GM12878 (cell line): ENCODE data around the gene COG2. TPM values are rescaled to one million over a fixed set of nuclear protein-coding genes. Genes with fewer than 3 reads are reported as not detected.

Experiments used
- ATAC-seq: fragments of 200-7000 bp; cut with Tn5 transposase; 3 replicates; pipeline ENCODE4 v1.9.1; 2020; ENCODE audit warnings: mild to moderate bottlenecking, moderate library complexity
- BruUV-seq: library from RNA; stranded (reverse); fragments of 400-500 nt; replicated peaks from 2 replicates; lab custom pipeline; 2021; lab: Mats Ljungman, UMichigan
- CTCF ChIA-PET: fragments of 300-600 bp; sonication (Branson Sonifier 250); formaldehyde crosslinking; extraction: SDS; loops from one replicate; lab custom pipeline; 2021; ENCODE audit warnings: inconsistent platforms; lab: Yijun Ruan, JAX
- POLR2A ChIA-PET: fragments of 350-600 bp; formaldehyde crosslinking; extraction: SDS; loops from one replicate; lab custom pipeline; 2021; ENCODE audit warnings: inconsistent platforms; lab: Charles Lee
- RAD21 ChIA-PET: fragments of 300-600 bp; sonication (Branson Sonifier 250); formaldehyde crosslinking; loops from one replicate; lab custom pipeline; 2023; ENCODE audit warnings: antibody characterized with exemption; ENCODE audit not compliant: unreplicated experiment; lab: Charles Lee
- SMC1A ChIA-PET: fragments of 300-600 bp; sonication (Branson Sonifier 250); formaldehyde crosslinking; loops from one replicate; lab custom pipeline; 2023; ENCODE audit not compliant: unreplicated experiment, uncharacterized antibody; lab: Charles Lee
- DNase-seq: peaks from one replicate; pipeline ENCODE4 v3.0.0-alpha.2; 2011; ENCODE audit warnings: low read depth, low spot score
- FAIRE-seq: peaks from 3 replicates; lab custom pipeline; 2011; peaks lifted over from hg19 to GRCh38; lab: Jason Lieb, UNC
- H2AFZ ChIP-seq: 2 replicates; pipeline ENCODE4 v1.6.0; 2011; ENCODE audit warnings: low read depth, low read length, control low read depth; ENCODE audit not compliant: control insufficient read depth
- H3K27ac ChIP-seq: 2 replicates; pipeline ENCODE4 v1.5.1; 2011; ENCODE audit warnings: control low read depth; ENCODE audit not compliant: control insufficient read depth, insufficient read depth
- H3K27me3 ChIP-seq, 2 experiments: replicated peaks in 1 of 2; 2 replicates each; pipeline versions ENCODE4 v1.6.0 to v1.6.1; 2011; ENCODE audit warnings: low read length in 1 of 2; ENCODE audit not compliant: control insufficient read depth in 2 of 2, insufficient read depth in 2 of 2
- H3K36me3 ChIP-seq, 2 experiments: 2 replicates each; pipeline ENCODE4 v1.5.1; 2011; ENCODE audit warnings: low read length in 1 of 2; ENCODE audit not compliant: control insufficient read depth in 2 of 2, insufficient read depth in 2 of 2
- H3K4me1 ChIP-seq: 2 replicates; pipeline ENCODE4 v1.6.1; 2011; ENCODE audit warnings: mild to moderate bottlenecking, low read length, moderate library complexity, mixed read lengths; ENCODE audit not compliant: control insufficient read depth, insufficient read depth
- H3K4me2 ChIP-seq: 2 replicates; pipeline ENCODE4 v1.6.0; 2011; ENCODE audit warnings: control low read depth; ENCODE audit not compliant: control insufficient read depth, insufficient read depth
- H3K4me3 ChIP-seq: fragments of 200-600 bp; sonication (generic); 2 replicates; pipeline ENCODE4 v1.5.1; 2016
- H3K79me2 ChIP-seq: 2 replicates; pipeline ENCODE4 v1.6.0; 2011; ENCODE audit warnings: low read length; ENCODE audit not compliant: control insufficient read depth, insufficient read depth
- H3K9ac ChIP-seq: 2 replicates; pipeline ENCODE4 v1.8.0; 2011; ENCODE audit warnings: low read length, control low read depth, mixed read lengths; ENCODE audit not compliant: control insufficient read depth, insufficient read depth
- H3K9me3 ChIP-seq: replicated peaks from 3 replicates; pipeline ENCODE4 v1.5.1; 2011; ENCODE audit warnings: mild to moderate bottlenecking, low read length; ENCODE audit not compliant: control insufficient read depth, insufficient read depth
- H4K20me1 ChIP-seq: 2 replicates; pipeline ENCODE4 v1.6.0; 2011; ENCODE audit not compliant: control insufficient read depth, insufficient read depth
- ATF3 ChIP-seq: IDR thresholded peaks from 2 replicates; pipeline ENCODE4 v1.6.1; 2011; ENCODE audit warnings: low read depth, mild to moderate bottlenecking, low read length, moderate library complexity, borderline replicate concordance; ENCODE audit errors: extremely low read depth
- BACH1 ChIP-seq: fragments of 450-650 bp; IDR thresholded peaks from 2 replicates; pipeline ENCODE4 v1.6.1; 2017; ENCODE audit warnings: mild to moderate bottlenecking, borderline replicate concordance
- CEBPB ChIP-seq, 2 experiments: fragments of 150-350 bp in 1 of 2; IDR thresholded peaks; 2 replicates each; pipeline ENCODE4 v1.6.1; 2012 to 2014; ENCODE audit warnings: low read depth in 2 of 2, low read length in 2 of 2, borderline replicate concordance in 1 of 2, inconsistent platforms in 1 of 2
- GATAD2B ChIP-seq: fragments of 450-650 bp; conservative IDR thresholded peaks from 2 replicates; pipeline ENCODE4 v1.6.1; 2017; ENCODE audit warnings: low read depth, mild to moderate bottlenecking, moderate library complexity
- LARP7 ChIP-seq: fragments of 450-650 bp; IDR thresholded peaks from 2 replicates; pipeline ENCODE4 v1.6.1; 2017; ENCODE audit warnings: mild to moderate bottlenecking
- MYC ChIP-seq: IDR thresholded peaks from 2 replicates; pipeline ENCODE4 v1.6.1; 2011; ENCODE audit warnings: mild to moderate bottlenecking, low read length, moderate library complexity, inconsistent platforms; ENCODE audit not compliant: insufficient read depth, insufficient replicate concordance, insufficient read length, severe bottlenecking
- NFYA ChIP-seq: IDR thresholded peaks from 2 replicates; pipeline ENCODE4 v1.6.1; 2011; ENCODE audit warnings: low read depth, mild to moderate bottlenecking, low read length, improper control_type of control experiment, borderline replicate concordance
- PAX5 ChIP-seq: IDR thresholded peaks from 2 replicates; pipeline ENCODE4 v1.6.1; 2011; ENCODE audit warnings: low read depth, low read length, borderline replicate concordance
- PBX3 ChIP-seq: IDR thresholded peaks from 2 replicates; pipeline ENCODE4 v1.6.1; 2011; ENCODE audit warnings: mild to moderate bottlenecking, low read depth, low read length, moderate library complexity; ENCODE audit not compliant: insufficient replicate concordance
- PML ChIP-seq: IDR thresholded peaks from 2 replicates; pipeline ENCODE4 v1.6.1; 2012; ENCODE audit warnings: low read length, inconsistent platforms
- POLR2A ChIP-seq: IDR thresholded peaks from 2 replicates; pipeline ENCODE4 v1.6.1; 2011; ENCODE audit warnings: low read depth, mild to moderate bottlenecking, low read length
- POLR2AphosphoS5 ChIP-seq: IDR thresholded peaks from 2 replicates; pipeline ENCODE4 v1.6.1; 2011; ENCODE audit warnings: mild to moderate bottlenecking, low read length, inconsistent platforms
- RCOR1 ChIP-seq: conservative IDR thresholded peaks from 2 replicates; pipeline ENCODE4 v1.6.1; 2012; ENCODE audit warnings: low read depth, low read length, improper control_type of control experiment
- SMAD5 ChIP-seq: IDR thresholded peaks from 2 replicates; pipeline ENCODE4 v1.6.1; 2016; ENCODE audit warnings: antibody characterized with exemption, low read depth
- SUZ12 ChIP-seq: fragments of 200-600 bp; sonication (generic); IDR thresholded peaks from one replicate; pipeline ENCODE4 v1.6.1; 2018; ENCODE audit warnings: antibody characterized with exemption, mild to moderate bottlenecking; ENCODE audit not compliant: unreplicated experiment
- ZNF384 ChIP-seq: IDR thresholded peaks from 2 replicates; pipeline ENCODE4 v1.6.1; 2012; ENCODE audit warnings: low read depth, mild to moderate bottlenecking, low read length, improper control_type of control experiment, borderline replicate concordance
- ZSCAN29 ChIP-seq: fragments of 450-650 bp; IDR thresholded peaks from 2 replicates; pipeline ENCODE4 v1.6.1; 2017; ENCODE audit warnings: mild to moderate bottlenecking, moderate library complexity
- WGBS: methylation state at CpG from one replicate; pipeline ENCODE4 v1.1.6; 2016; ENCODE audit warnings: low lambda C conversion rate; ENCODE audit not compliant: insufficient replicate concordance, insufficient coverage; ENCODE audit errors: missing lambda C conversion rate; 5-methylcytosine and 5-hydroxymethylcytosine counted together
- in situ Hi-C: fragments of 300-500 bp; cut with MboI; formaldehyde crosslinking; loops from 9 replicates; pipeline ENCODE4 v1.14.3; 2018; ENCODE audit warnings: mixed read lengths
- intact Hi-C: fragments of 100-400 bp; cut with micrococcal nuclease; formaldehyde crosslinking; loops from one replicate; pipeline ENCODE4 v1.14.2; 2022; ENCODE audit not compliant: unreplicated experiment
- polyA plus RNA-seq, 11 experiments: library from polyadenylated mRNA; depleted of rRNA in 4 of 11; unstranded in 6 of 11; stranded (reverse) in 5 of 11; fragments of >200 nt; fragmentation: Nextera tagmentation in 4 of 11; fragmentation: Illumina TruSeq in 1 of 11; extraction: Ambion mirVana in 4 of 11; extraction: Trizol in 1 of 11; gene quantifications; 1 replicate in 1 of 11; 2 replicates in 10 of 11; pipeline versions ENCODE4 v1.2.1 to v1.2.3, GENCODE V29; 2011 to 2016; ENCODE audit warnings: inconsistent platforms in 2 of 11, missing spikeins in 2 of 11, low read depth in 1 of 11
- total RNA-seq, 4 experiments: library from RNA; depleted of rRNA in 3 of 4; stranded (reverse); fragments of >200 nt in 3 of 4; fragmentation: Illumina TruSeq in 1 of 4; extraction: Trizol in 1 of 4; gene quantifications; 2 replicates each; pipeline versions ENCODE4 v1.2.1 to v1.2.3, GENCODE V29; 2013 to 2021

The COG2 gene
- total and polyA plus RNA-seq, 10 of the 15 experiments (the other 5 are each of a cell fraction or from before 2014, with no cell fraction given): 15.0 to 31.5 (median 28.3) TPM

GRCh38 chr1:230650300-230650699 is 8.0 kb downstream of the COG2 start:
- Histone ChIP-seq H3K9me3 (no peaks in the 10 kb centered on the region; the same call in 2 of the 3 replicates), H3K4me1 (no peaks in the 10 kb centered on the region), H3K4me3 (no peak overlapping the region), H3K36me3 (no peaks in the 10 kb centered on the region), H3K79me2 (peaks cover 22% of the 10 kb centered on the region), H4K20me1 (no peaks in the 10 kb centered on the region), H2AFZ (no peak overlapping the region), H3K27ac (no peak overlapping the region), H3K27me3 (no peaks in the 10 kb centered on the region), H3K9ac (no peak overlapping the region), H3K4me2 (no peak overlapping the region)
- ChIA-PET SMC1A (no interaction called here), POLR2A (no interaction called here), CTCF (interaction anchor here (2.1 kb wide), 1 partner anchor 9 kb away, joined by 8 read pairs; no protein-coding TSS in a partner anchor), RAD21 (no interaction called here)
- intact Hi-C loops: no loop called here
- WGBS: 100% methylated on average over 1 of the region's 1 CpG
- DNase-seq: no peak
- no peak for TF ChIP-seq ZSCAN29
- TF ChIP-seq SMAD5: no peak
- no peak for TF ChIP-seq BACH1
- TF ChIP-seq PML: no peak
- no peak for TF ChIP-seq NFYA
- TF ChIP-seq RCOR1: no peak
- no peak for TF ChIP-seq MYC
- no peak for TF ChIP-seq LARP7
- no peak for TF ChIP-seq GATAD2B
- TF ChIP-seq POLR2AphosphoS5: no peak
- TF ChIP-seq SUZ12: no peak
- TF ChIP-seq ATF3: no peak
- TF ChIP-seq ZNF384: no peak
- no peak for TF ChIP-seq CEBPB (IDR thresholded peaks at IDR 0.05; ENCODE audit: borderline replicate concordance in 1 of 2, low read depth in 2 of 2, low read length in 2 of 2)
- no peak for TF ChIP-seq PBX3
- no peak for TF ChIP-seq PAX5
- no peak for TF ChIP-seq POLR2A
- FAIRE-seq: no peak
- in situ Hi-C loops: no loop called here
- no peak for ATAC-seq
- BruUV-seq: no TSS peak
